ENCODE measurements around the gene CWC22. TPM values are rescaled to one million over a fixed set of nuclear protein-coding genes. Genes with fewer than 3 reads are reported as not detected.

Gene CWC22
- total and polyA plus RNA-seq, 2 experiments from 2014 or later = 15.7 to 17.6 TPM

DNA sequence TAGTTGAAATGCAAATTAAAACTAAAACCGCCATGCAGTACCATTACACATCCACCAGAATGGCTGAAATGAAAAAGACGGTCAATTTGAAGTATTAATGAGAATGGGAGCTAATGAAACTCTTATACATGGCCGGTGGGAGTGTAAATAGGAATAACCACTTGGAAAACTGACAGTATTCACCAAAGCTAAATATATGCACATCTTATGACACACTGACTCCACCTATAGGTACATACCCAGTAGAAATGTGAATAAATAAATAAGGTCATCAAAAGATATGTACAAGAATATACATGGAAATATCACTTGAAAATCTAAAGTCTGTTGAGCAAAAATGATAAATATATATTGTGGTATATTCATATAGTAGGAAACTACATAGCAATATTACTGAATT, 57.7 kb downstream of the CWC22 start:
- Histone ChIP-seq H3K9me3 (ENCODE audit: low read depth) (no peaks in the 10 kb centered on the region), H3K79me2 (no peaks in the 10 kb centered on the region), H3K9me2 (replicated peaks; ENCODE audit: insufficient read depth) (no peaks in the 10 kb centered on the region), H4K20me1 (ENCODE audit: insufficient read depth, poor library complexity, severe bottlenecking) (no peaks in the 10 kb centered on the region), H3K27ac (no peak overlapping the region), H3K4me1 (ENCODE audit: insufficient read depth) (no peaks in the 10 kb centered on the region), H3K4me2 (no peak overlapping the region), H3K27me3 (no peaks in the 10 kb centered on the region), H3K36me3 (replicated peaks; ENCODE audit: insufficient read depth, low read depth) (no peaks in the 10 kb centered on the region), H2AFZ (no peak overlapping the region), H3K4me3 (no peak overlapping the region)
- no peak for DNase-seq (ENCODE audit: low spot score)
- TF ChIP-seq EZH2 (IDR thresholded peaks at IDR 0.05; ENCODE audit: borderline replicate concordance) (no peak), EZH2phosphoT487 (IDR thresholded peaks at IDR 0.05; ENCODE audit: low read depth, severe bottlenecking, unreplicated experiment) (no peak)
- TF ChIP-seq, protein P1, sequence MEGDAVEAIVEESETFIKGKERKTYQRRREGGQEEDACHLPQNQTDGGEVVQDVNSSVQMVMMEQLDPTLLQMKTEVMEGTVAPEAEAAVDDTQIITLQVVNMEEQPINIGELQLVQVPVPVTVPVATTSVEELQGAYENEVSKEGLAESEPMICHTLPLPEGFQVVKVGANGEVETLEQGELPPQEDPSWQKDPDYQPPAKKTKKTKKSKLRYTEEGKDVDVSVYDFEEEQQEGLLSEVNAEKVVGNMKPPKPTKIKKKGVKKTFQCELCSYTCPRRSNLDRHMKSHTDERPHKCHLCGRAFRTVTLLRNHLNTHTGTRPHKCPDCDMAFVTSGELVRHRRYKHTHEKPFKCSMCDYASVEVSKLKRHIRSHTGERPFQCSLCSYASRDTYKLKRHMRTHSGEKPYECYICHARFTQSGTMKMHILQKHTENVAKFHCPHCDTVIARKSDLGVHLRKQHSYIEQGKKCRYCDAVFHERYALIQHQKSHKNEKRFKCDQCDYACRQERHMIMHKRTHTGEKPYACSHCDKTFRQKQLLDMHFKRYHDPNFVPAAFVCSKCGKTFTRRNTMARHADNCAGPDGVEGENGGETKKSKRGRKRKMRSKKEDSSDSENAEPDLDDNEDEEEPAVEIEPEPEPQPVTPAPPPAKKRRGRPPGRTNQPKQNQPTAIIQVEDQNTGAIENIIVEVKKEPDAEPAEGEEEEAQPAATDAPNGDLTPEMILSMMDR (IDR thresholded peaks at IDR 0.05; ENCODE audit: poor library complexity) = no peak
- WGBS (ENCODE audit: low lambda C conversion rate, missing lambda C conversion rate) = 64% methylated on average over 3 of the region's 3 CpGs

GRCh38 chr2:179948058-179948457, 59.0 kb downstream of the CWC22 start:
- TF ChIP-seq EZH2phosphoT487 (IDR thresholded peaks at IDR 0.05; ENCODE audit: low read depth, severe bottlenecking, unreplicated experiment) = no peak
- 59% methylated on average over 1 of the region's 1 CpG for WGBS (ENCODE audit: low lambda C conversion rate, missing lambda C conversion rate)
- no peak overlapping the region for H3K27ac ChIP-seq

GRCh38 chr2:179946810-179947615, 60.1 kb downstream of the CWC22 start:
- no peak for DNase-seq (ENCODE audit: low spot score)
- TF ChIP-seq EZH2phosphoT487 (IDR thresholded peaks at IDR 0.05; ENCODE audit: low read depth, severe bottlenecking, unreplicated experiment) = no peak
- TF ChIP-seq, protein P1 (IDR thresholded peaks at IDR 0.05; ENCODE audit: poor library complexity) = no peak
- TF ChIP-seq EZH2 (IDR thresholded peaks at IDR 0.05; ENCODE audit: borderline replicate concordance) = no peak
- no peak overlapping the region for H3K27ac ChIP-seq
- H3K4me3 ChIP-seq = no peak overlapping the region
- H3K27me3 ChIP-seq = no peaks in the 10 kb centered on the region
- 91% methylated on average over 4 of the region's 4 CpGs for whole genome bisulfite sequencing (ENCODE audit: low lambda C conversion rate, missing lambda C conversion rate)
- no peaks in the 10 kb centered on the region for H3K9me3 ChIP-seq (ENCODE audit: low read depth)
- H3K9me2 ChIP-seq (replicated peaks; ENCODE audit: insufficient read depth) = no peaks in the 10 kb centered on the region
- no peaks in the 10 kb centered on the region for H3K4me1 ChIP-seq (ENCODE audit: insufficient read depth)
- no peak overlapping the region for H2AFZ ChIP-seq
- H4K20me1 ChIP-seq (ENCODE audit: insufficient read depth, poor library complexity, severe bottlenecking) = no peaks in the 10 kb centered on the region
- no peaks in the 10 kb centered on the region for H3K79me2 ChIP-seq
- H3K36me3 ChIP-seq (replicated peaks; ENCODE audit: insufficient read depth, low read depth) = no peaks in the 10 kb centered on the region
- H3K4me2 ChIP-seq = no peak overlapping the region

More at GRCh38 chr2:179948058-179948457, 59.0 kb downstream of the CWC22 start:
- Histone ChIP-seq H3K36me3 (replicated peaks; ENCODE audit: insufficient read depth, low read depth) (no peaks in the 10 kb centered on the region), H3K4me1 (ENCODE audit: insufficient read depth) (no peaks in the 10 kb centered on the region), H3K4me3 (no peak overlapping the region), H4K20me1 (ENCODE audit: insufficient read depth, poor library complexity, severe bottlenecking) (no peaks in the 10 kb centered on the region), H3K27me3 (no peaks in the 10 kb centered on the region), H3K9me2 (replicated peaks; ENCODE audit: insufficient read depth) (no peaks in the 10 kb centered on the region), H2AFZ (no peak overlapping the region), H3K4me2 (no peak overlapping the region), H3K79me2 (no peaks in the 10 kb centered on the region), H3K9me3 (ENCODE audit: low read depth) (no peaks in the 10 kb centered on the region)
- DNase-seq (ENCODE audit: low spot score) = no peak

GRCh38 chr2:179946346-179946745, 60.8 kb downstream of the CWC22 start:
- H3K27me3 ChIP-seq = no peaks in the 10 kb centered on the region
- no peaks in the 10 kb centered on the region for H3K36me3 ChIP-seq (replicated peaks; ENCODE audit: insufficient read depth, low read depth)
- 95% methylated on average over 4 of the region's 4 CpGs for WGBS (ENCODE audit: low lambda C conversion rate, missing lambda C conversion rate)

More at GRCh38 chr2:179946346-179946745, 60.8 kb downstream of the CWC22 start:
- no peak for DNase-seq (ENCODE audit: low spot score)
- Histone ChIP-seq H3K9me3 (ENCODE audit: low read depth) (no peaks in the 10 kb centered on the region), H3K9me2 (replicated peaks; ENCODE audit: insufficient read depth) (no peaks in the 10 kb centered on the region), H3K4me1 (ENCODE audit: insufficient read depth) (no peaks in the 10 kb centered on the region), H3K4me2 (no peak overlapping the region), H3K79me2 (no peaks in the 10 kb centered on the region), H4K20me1 (ENCODE audit: insufficient read depth, poor library complexity, severe bottlenecking) (no peaks in the 10 kb centered on the region), H3K27ac (no peak overlapping the region), H3K4me3 (no peak overlapping the region), H2AFZ (no peak overlapping the region)
- no peak for TF ChIP-seq EZH2 (IDR thresholded peaks at IDR 0.05; ENCODE audit: borderline replicate concordance)
- TF ChIP-seq, protein P1 (IDR thresholded peaks at IDR 0.05; ENCODE audit: poor library complexity) = no peak
- no peak for TF ChIP-seq EZH2phosphoT487 (IDR thresholded peaks at IDR 0.05; ENCODE audit: low read depth, severe bottlenecking, unreplicated experiment)
